ENCODE results near the gene TMSB4X.
A peak's percentile ranks its signal among the peaks of the same experiment; 100 is the strongest.
"Not testable (repeated sequence)": the region's sequence is repeated elsewhere in the genome, so short reads cannot be mapped to it uniquely, and the experiment has no call there.

The TMSB4X gene

DNA sequence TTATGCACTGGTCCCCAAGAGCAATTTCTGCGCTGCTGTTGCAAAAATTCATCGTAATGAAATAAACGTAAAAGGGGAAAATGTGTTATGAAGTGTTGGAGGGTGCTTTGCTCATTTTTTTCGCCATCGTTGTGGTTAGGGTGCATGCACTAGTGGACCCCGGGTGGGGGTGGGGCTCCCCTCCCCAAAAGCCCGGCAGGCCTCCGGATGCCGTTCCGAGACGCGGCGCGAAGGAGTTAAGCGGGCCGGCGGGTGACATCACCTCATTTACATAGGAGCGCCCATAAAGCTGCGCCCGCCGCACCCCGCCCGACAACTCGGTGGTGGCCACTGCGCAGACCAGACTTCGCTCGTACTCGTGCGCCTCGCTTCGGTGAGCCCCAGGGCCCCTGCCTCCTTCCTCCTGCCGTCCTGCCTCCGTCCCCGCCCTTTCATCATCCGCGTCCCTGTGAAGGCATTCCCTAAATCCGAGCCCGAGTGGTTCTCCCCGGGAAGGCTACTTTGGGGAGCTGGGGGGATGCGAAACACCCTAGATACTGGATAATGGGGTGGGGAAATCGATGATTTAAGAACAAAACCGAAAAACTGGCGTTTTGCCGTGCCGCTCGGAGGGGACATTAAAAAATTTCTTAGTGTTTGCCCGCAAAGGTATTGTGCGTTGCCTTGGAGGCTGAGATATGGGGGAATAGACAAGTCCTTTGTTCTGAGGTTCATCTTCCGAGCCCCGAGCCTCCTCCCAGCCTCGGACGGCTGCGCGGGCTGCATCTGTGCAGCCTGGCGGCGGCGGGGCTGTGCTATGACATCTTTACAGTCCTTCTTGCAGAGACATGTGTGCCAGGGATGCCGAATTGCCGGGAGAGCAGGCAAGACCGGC, at the start of gene TMSB4X:
TMSB4X (plus strand) TSS at position 315 of the 874 bp plus-strand sequence.
- DNase-seq, result peak; percentile 77

DNA sequence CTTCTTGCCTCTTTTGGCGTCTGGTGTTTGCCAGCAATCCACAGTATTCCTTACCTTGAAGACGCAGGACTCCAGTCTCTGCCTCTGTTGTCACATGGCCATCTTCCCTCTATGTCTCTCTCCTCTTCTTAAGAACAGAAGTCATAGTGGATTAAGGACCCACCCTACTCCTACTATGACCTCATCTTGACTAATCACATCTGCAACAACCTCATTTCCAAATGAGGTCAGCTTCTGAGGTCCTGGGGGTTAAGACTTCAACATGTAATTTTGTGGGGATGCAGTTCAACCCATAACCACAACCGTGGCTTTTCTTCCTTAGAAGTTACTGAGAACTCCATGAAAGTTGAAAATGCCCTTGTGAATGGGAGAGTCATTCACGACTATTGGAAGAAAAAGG, 45.2 kb upstream of the TMSB4X start:
- no peak for DNase-seq

DNA sequence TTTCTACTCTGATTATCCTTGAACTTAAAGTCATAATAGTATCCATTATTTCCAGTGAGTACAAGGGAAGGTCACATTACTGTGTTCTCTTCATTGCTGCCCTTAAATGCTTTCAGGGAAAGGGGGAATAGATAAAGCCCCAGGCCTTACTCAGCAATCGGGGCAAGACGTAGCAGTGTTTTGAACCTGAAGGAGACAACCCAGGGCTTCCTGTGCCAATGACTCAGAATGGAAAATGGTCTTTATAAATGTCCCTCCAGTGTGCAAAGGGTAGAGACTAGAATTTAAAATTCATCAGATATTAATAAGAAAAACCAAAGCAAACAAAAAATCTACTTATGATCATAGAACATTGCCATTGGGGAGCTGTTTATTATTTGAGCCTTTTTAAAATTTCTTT, 44.8 kb upstream of the TMSB4X start:
- DNase-seq, result no peak

DNA sequence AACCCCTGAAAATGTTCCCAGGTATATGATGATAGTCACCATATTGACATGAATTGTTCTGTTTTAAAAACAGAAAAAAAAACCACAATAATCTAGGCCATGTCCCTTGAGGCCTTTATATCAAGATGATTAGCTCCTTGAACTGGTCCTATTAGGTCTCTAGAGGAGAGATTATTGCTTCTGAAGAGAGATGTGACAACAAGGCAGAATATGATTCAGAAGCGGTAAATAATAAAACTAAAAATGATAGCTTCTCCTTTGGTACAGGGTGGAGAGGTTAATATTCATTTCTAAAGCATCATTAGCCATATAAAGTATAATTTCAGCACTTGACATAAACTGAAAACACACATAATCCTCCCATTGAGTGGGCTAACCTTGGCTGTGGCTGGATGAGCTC, 42.7 kb upstream of the TMSB4X start:
- no peak for DNase-seq

DNA sequence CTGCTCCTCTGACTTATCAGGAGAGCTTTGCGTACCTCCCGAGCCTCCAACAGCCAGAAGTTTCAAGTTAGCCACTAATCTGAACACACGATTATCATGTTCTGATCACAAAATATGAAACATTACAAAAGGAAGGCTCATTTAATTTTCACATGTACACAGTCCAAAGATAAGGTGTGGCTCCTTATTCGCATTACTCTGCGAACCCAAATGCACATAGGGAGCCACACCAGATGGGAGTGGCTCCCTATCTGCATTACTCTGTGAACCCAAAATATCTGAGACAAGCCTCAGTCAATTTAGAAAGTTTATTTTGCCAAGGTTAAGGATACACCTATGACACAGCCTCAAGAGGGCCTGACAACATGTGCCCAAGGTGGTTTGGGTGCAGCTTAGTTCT, 40.1 kb upstream of the TMSB4X start:
- DNase-seq, result no peak

DNA sequence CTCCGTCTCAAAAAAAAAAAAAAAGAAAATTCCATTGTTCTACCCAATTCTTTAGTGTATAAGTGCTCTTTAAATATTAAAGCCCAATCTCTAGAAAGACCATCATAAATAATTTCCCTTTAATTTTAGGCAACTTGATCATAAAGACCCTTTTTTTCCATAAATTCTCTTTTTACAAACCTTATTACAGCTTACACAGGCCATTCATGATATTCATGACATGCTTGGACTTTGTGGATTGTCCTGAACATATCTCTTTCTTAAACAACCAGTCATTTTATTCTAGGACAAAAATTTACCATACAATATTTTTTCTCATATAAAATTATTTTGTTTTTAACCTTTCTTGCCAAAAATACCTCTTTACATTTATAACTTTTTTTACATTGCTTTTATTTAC, 38.0 kb upstream of the TMSB4X start:
- no peak for DNase-seq

DNA sequence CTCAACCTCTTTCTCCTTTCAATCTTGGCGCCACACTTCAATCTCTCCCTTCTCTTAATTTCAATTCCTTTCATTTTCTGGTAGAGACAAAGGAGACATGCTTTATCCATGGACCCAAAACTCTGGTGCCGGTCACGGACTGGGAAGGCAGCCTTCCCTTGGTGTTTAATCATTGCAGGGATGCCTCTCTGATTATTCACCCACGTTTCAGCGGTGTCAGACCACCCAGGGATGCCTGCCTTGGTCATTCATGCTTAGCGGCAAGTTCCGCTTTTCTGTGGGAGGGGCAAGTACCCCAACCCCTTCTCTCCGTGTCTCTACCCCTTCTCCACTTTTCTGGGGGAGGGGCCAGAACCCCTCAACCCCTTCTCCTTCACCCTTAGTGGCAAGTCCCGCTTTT, 34.4 kb upstream of the TMSB4X start:
- DNase-seq, result not testable (repeated sequence)

DNA sequence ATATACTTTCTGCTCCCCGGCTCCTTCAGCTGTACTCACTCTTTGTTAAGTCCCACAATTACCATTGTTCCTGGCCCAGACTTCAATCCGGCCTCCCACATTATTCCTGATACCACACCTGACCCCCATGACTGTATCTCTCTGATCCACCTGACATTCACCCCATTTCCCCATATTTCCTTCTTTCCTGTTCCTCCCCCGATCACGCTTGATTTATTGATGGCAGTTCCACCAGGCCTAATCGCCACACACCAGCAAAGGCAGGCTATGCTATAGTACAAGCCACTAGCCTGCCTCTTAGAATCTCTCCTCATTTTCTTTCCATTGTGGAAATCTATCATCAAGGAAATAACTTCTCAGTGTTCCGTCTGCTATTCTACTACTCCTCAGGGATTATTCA, 31.3 kb upstream of the TMSB4X start:
- DNase-seq, result not testable (repeated sequence)

DNA sequence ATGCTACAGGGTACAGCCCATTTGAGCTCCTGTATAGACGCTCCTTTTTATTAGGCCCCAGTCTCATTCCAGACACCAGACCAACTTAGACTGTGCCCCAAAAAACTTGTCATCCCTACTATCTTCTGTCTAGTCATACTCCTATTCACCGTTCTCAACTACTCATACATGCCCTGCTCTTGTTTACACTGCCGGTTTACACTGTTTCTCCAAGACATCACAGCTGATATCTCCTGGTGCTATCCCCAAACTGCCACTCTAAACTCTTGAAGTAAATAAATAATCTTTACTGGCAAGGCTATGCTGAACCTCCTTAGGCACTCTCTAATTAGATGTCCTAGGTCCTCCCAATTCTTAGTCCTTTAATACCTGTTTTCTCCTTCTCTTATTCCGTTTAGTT, 30.5 kb upstream of the TMSB4X start:
- not testable (repeated sequence) for DNase-seq

DNA sequence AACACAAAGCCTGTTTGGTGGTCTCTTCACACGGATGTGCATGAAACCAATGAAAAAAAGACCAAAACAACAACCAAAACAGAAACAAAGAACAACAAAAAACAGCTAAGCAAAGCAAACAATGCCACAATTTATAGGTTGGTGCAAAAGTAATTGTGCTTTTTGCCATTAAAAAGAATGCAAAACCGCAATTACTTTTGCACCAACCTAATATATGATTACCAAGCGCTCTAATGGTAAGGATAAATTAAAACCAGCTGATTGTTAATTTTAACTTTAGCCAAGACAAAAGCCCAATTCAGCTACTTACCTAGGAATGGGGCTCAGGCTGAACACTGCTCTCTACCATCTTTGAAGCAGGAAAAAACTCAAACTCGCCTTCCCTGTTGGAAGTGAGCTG, 29.4 kb upstream of the TMSB4X start:
- no peak for DNase-seq

DNA sequence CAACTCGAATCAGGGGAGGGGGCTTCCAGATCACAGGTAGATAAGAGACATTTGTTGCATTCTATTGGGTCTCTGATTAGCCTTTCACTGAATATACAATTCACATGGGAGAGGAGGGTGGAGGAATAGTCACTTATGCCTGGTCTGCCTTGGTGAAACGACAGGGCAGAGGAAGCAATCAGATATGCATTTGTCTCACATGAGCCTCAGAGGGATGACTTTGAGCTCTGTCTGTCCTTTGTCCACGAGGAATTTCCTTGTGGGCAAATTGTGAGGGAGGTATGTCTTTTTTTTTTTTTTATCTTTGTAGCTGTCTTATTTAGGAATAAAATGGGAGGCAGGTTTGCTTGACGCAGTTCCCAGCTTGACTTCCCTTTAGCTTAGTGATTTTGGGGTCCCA, 28.5 kb upstream of the TMSB4X start:
- no peak for DNase-seq

DNA sequence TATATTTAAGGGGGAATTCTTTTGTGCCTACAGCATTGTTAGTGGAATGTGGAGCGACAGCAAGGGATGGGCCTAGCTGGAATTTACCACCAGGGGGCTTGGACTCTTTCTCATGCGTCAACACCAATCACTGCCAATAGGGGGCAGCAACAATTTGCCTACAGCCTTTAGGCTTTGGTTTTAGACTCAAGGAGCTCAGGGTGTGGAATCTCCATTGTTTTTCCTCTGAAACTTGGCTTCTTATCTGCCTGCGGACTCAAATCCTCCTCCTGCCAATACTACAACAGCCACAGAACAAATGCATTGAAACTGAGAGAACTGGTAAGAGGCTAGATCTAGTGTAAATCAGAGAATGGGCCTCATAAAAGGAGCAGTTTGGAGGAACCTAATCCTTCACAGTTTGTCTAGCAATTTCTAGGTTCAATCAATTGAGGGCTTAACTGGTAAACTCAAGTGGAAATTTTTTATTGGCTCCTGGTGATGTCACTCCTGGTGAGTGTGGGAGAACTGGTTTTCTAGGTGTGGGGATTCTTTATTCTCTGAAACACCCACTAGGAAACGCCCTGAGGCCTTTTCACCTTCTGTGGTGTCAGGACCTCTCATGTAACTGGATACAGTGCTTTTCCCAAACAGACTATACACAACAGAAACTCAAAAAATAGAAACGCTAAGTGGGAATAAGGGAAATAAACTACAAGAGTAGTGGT, 27.9 kb upstream of the TMSB4X start:
- peak; percentile 52 for DNase-seq

DNA sequence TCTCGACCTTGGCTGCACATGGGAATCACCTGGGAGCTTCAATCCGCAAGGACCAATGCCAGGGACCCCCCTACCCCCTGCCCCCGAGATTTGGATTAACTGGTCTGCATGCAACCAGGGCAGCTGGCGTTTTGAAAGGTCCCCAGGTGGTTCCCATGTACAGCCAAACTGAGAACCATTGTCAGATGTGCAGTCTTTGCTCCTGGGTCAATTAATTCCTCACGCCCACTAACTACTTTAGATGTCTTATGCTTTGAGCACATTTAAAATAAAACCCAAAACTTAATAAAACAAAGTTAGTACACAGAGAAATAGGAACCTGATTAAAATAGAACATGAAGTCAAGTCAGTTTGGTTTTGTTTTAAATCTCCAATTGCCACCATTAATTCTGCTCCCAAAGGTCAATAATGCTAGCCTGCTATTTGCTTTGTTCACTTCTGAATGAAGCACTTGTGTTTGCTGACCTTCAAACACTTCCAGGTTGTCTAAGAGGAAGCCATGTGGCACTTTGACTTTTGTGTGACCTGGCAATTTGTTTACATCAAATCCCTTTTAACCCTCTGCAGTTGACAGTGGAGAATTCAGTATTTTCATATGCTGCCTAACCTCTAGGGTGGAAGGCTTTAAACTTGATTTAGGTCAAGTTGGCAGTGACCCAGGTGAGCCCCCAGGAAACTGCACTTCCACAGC, 27.2 kb upstream of the TMSB4X start:
- DNase-seq, result no peak

DNA sequence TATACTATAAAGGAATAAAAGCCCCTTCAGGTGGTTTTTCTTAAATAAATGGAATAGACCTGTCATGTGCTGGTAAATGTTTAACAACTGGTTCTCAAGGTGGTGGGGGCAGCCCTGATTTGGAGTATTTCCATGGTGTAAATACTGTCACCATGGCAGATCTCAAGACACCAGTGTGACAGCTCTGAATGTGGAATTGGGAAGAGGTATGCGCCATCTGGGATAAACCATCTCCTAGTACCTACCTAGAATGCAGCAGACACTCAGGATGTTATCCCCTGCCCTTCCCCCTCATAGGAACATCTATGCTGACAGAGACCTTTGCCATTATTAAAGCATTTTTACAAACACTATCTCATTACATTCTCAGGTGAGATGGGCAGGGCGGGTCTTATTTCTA, 26.4 kb upstream of the TMSB4X start:
- DNase-seq, result no peak

DNA sequence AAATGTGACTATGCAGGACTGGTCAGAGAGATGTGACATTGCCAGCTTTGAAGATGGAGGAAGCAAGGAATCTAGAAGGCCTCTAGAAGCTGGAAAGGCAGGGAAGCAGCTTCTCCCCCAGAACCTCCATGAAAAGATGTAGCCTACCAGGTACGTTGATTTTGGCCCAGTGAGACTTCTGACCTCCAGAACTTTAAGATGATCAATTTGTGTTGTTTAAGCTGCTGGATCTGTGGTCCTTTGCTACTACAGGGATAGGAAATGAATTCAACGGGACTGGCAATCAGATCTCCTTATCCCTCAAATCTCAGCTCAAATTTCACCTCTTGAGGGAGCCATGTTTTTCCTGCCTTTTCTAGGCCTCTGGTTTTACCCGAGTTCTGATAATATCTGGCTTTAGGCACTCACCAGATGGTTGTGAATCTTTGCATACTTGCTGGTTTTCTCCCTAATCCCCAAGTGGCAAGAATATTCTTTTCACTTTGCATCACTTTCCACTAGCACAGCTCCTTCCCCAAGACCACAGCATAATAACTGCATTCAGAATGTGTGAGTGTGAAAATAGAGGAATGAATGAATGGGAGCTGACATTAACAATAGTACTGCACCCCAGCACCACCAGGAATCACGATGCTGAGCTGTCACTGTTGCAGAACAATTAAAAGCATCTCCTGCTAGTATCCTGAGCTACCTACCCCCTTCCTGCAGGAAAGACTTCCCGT, 25.5 kb upstream of the TMSB4X start:
- no peak for DNase-seq

DNA sequence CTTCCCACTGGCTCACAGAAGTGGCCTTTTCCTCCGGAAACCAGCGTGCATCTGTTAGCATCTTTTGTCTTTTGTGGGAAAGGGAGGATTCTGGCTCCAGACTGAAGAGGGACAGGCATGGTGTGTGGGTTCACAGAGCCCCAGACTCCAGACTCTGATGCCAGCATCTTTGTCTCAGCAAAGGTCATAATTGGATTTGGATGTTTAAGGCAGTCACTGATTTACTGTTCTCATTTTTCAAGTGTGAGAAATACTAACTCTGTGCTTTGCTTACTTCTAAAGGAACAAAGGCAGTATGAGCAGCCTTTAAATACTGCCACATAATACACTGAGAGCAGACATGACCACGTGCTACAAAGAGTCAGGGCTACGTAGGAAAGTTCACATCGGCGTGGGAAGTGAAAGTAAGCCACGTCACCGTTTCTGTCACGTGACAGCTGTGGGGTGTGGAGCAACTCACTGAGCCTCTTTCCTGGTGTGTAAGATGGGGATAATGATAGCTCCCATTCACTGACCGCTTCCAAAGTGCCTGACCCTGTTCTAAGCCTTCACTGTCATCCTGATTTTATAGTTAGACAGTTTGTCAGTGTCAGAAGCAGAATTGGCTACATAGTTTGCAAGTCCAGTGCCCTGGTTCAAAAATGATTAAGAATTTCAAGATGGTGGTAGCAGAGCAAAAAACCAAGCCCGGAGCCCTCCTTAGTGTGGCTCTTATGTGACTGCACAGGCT, 24.8 kb upstream of the TMSB4X start:
- DNase-seq, result peak; percentile 81

DNA sequence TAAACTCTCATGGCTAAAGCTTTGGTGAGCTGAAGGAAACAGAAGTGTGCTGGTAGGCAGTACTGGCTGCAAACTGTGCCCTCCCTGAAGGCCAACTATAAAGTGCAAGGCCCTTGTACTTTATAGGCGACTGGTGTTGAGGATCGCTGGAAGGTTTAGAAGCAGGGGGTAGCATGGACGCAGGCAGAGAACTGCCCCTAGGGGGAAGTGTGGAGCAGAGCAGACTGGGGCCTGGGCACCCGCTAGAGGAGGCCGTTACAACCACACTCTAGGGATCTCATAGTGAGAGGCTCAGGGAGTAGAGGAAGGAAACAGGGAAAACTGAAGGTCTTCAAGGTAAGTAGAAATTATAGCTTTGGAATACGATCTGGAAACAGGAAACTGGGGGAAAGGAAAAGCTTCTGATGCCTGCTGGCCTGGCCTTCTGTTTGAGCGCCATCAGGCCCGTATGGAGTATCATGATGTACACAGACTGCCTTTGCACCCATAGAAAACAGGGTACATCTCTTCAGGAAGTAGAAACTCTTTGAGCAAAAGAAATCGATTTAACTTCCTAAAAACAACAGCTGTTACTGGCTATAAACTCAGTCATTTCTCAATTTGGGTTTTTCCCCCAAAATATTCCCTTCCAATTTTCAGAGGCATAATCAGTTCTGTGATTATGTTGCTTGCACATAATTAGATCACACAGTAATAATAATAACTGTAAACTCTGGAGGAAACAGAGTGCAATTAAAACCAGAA, 23.9 kb upstream of the TMSB4X start:
- DNase-seq, result no peak

DNA sequence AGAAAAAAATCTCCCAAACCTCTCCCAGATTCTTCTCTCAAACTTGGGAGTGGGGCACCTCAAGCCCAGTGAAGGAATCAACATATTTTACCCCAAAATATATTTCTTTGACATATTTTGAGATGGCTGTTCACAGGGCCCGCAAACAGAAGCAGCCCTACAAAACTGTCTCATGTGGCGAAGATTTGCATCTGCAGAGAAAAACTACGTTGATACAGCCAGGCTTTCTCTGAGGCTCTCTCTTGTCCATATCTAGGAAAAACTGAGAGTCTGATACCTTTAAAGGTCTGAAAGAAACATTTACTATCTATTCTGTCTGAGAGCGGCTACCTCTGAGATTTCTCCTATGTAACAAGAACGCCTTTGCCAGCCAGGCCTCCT, 23.3 kb upstream of the TMSB4X start:
- DNase-seq, result no peak

DNA sequence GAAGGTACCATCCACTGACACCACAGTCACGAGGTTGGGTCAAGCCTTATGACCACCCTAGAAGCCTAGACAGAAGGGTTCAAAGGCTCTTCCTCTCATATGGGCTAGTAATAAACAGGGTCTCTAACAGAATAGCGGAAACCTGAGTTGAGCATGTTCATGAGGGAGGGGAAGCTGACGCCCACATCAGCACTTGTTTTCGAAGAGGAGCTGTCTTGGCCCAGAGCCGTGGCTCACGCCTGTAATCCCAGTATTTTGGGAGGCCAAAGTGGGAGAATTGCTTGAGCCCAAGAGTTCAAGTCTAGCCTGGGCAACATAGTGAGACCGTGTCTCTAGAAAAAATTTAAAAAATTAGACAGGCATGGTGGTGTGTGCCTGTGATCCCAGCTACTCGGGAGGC, 21.5 kb upstream of the TMSB4X start:
- DNase-seq, result no peak

DNA sequence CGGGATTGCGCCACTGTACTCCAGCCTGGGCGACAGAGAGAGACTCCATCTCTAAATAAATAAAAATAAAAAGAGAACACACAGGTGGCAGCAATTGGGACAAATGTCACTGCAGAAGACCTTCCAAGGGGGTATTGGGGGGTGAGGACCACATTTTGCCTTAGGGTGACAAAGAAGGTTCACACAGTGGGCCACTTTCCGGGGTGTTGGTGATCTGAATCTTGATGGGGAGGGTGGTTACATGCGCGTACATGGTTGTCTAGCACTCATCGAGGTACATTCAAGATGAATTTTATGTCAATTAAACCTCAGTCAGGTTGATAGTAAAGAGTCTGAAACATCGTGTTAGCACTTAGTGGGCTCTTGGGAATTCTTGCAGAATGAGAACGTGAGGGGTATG, 20.5 kb upstream of the TMSB4X start:
- no peak for DNase-seq

DNA sequence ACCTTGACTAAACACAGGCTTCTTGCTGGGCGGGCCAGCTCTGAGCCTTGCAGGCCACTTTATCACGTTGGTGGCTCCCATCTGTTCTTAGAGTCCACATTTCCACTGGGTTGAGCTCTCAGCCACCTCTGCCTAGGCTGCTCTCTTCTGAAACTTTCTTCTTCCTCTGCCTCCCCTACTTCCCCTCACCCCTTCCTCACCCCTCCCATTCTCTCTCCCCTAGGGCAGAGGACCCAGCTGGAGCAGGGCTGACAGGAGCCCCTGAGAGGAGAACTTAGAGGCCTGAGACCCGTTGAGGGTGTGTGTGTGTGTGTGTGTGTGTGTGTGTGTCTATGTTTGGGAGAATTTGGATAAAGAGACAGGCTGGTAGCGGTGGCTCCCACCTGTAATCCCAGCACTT, 19.9 kb upstream of the TMSB4X start:
- no peak for DNase-seq

All from midbrain (tissue), 1 donor.